Islet of Langerhans (tissue), 1 donor: ENCODE measurements around the gene TMCC3.
"Not testable (repeated sequence)": the region's sequence is repeated elsewhere in the genome, so short reads cannot be mapped to it uniquely, and the experiment has no call there.

ENCODE experiments used
- FAIRE-seq: peaks from one replicate; lab custom pipeline; 2011; peaks lifted over from hg19 to GRCh38; lab: Jason Lieb, UNC

Gene TMCC3

GRCh38 chr12:94565683-94566082 is 84.7 kb downstream of the TMCC3 start:
- no peak for FAIRE-seq

GRCh38 chr12:94563286-94563685 is 87.1 kb downstream of the TMCC3 start:
- FAIRE-seq = no peak

GRCh38 chr12:94561943-94562411 is 88.4 kb downstream of the TMCC3 start:
- FAIRE-seq = no peak

- FAIRE-seq = no peak
Measured at GRCh38 chr12:94560431-94561221, 89.7 kb downstream of the TMCC3 start.

- no peak for FAIRE-seq
Measured at GRCh38 chr12:94558612-94559011, 91.7 kb downstream of the TMCC3 start.

GRCh38 chr12:94557746-94558295 is 92.5 kb downstream of the TMCC3 start:
- FAIRE-seq = no peak

- no peak for FAIRE-seq
Measured at GRCh38 chr12:94555687-94556086, 94.7 kb downstream of the TMCC3 start.

GRCh38 chr12:94553875-94554274 is 96.5 kb downstream of the TMCC3 start:
- FAIRE-seq = no peak

- FAIRE-seq = no peak
Measured at GRCh38 chr12:94553130-94553519, 97.2 kb downstream of the TMCC3 start.

GRCh38 chr12:94551810-94552209 is 98.5 kb downstream of the TMCC3 start:
- no peak for FAIRE-seq

- FAIRE-seq = no peak
Measured at GRCh38 chr12:94550964-94551363, 99.4 kb downstream of the TMCC3 start.

- not testable (repeated sequence) for FAIRE-seq
Measured at GRCh38 chr12:94548833-94549232, 101.5 kb downstream of the TMCC3 start.

GRCh38 chr12:94545935-94546771 is 104.2 kb downstream of the TMCC3 start:
- FAIRE-seq = peak; percentile 82

- no peak for FAIRE-seq
Measured at GRCh38 chr12:94544355-94544754, 106.0 kb downstream of the TMCC3 start.

- no peak for FAIRE-seq
Measured at GRCh38 chr12:94538318-94538717, 112.0 kb downstream of the TMCC3 start.

GRCh38 chr12:94536040-94536965 is 114.1 kb downstream of the TMCC3 start:
- no peak for FAIRE-seq

GRCh38 chr12:94535510-94535921 is 114.8 kb downstream of the TMCC3 start:
- FAIRE-seq = no peak

GRCh38 chr12:94534774-94535509 is 115.4 kb downstream of the TMCC3 start:
- no peak for FAIRE-seq

- no peak for FAIRE-seq
Measured at GRCh38 chr12:94534278-94534677, 116.1 kb downstream of the TMCC3 start.

- FAIRE-seq = no peak
Measured at GRCh38 chr12:94532490-94533422, 117.6 kb downstream of the TMCC3 start.
